NCI-H2227 (cell line): Measurements from ENCODE around the gene PDILT.

Experiments used
- DNase-seq: peaks from one replicate; lab custom pipeline; 2025; ENCODE audit not compliant: unreplicated experiment; lab: John Stamatoyannopoulos, UW

Gene PDILT

GRCh38 chr16:20409398-20410120 lies 5.0 kb upstream of the PDILT start, which contains the start of gene ACSM5:
Gene ACSM5 (plus strand): TSS chr16:20409534. CDS start chr16:20411485, 1,951 bp downstream.
- DNase-seq = no peak

- DNase-seq = no peak
Measured at GRCh38 chr16:20402651-20403050, 1.9 kb downstream of the PDILT start.

DNA sequence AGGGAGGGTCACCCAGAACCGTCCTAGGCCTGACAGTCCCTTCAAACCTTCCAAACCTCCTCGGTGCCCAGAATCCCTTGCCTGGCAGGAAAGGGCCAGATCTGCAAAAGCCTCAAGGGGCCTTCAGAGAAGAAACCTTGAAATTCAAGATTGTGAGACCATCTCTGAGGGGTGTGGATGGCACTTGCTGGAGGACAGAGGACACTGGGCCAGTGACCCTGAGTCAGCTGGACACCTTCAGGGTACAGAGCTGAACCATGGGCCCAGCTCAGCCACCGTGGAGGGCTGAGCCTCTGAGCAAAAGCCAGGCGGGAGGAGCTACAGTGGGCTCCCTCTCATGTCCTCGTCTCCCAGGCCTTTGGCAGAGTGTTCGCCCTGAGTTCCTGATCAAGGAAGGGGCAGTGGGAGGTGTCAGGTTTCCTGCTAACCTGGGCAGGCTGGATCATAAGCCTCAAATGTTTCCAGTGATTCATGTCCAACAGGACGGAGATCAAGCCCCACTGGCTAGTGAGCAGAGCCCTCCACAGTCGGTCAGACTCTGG lies 3.0 kb downstream of the PDILT start:
- DNase-seq = no peak

GRCh38 chr16:20401066-20401465 lies 3.5 kb downstream of the PDILT start:
- DNase-seq = no peak

- DNase-seq = no peak
Measured at GRCh38 chr16:20399185-20399584, 5.4 kb downstream of the PDILT start.

GRCh38 chr16:20398603-20399002 lies 5.9 kb downstream of the PDILT start:
- no peak for DNase-seq

DNA sequence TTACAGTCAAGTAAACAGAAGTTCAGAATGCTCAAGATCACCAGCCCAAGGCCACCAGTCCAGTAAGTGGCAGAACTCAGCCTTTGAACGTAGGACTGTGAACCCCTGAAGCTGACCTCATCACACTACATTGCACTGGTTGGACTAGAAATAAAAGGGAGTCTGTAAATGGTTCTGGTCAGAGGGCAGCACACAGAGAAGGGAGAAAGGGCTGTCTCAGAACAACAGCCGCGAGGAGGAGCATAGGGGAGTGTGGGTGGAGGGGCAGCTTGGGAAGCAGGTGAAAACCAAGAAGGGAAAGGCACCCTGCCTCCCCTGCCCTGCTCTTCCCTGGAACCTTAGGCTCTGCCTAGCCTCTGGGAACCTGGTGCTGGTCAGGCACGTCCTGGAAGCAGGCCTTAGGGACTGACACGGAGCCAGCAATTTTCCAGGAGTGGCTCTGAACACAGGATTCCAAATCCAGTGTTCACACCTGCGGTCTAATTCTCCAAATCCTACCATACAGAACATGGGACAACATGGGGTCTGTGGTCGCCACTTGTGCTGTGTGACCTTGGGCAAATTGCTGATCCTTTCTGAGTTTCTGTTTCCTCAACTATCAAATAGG lies 7.0 kb downstream of the PDILT start:
- no peak for DNase-seq

DNA sequence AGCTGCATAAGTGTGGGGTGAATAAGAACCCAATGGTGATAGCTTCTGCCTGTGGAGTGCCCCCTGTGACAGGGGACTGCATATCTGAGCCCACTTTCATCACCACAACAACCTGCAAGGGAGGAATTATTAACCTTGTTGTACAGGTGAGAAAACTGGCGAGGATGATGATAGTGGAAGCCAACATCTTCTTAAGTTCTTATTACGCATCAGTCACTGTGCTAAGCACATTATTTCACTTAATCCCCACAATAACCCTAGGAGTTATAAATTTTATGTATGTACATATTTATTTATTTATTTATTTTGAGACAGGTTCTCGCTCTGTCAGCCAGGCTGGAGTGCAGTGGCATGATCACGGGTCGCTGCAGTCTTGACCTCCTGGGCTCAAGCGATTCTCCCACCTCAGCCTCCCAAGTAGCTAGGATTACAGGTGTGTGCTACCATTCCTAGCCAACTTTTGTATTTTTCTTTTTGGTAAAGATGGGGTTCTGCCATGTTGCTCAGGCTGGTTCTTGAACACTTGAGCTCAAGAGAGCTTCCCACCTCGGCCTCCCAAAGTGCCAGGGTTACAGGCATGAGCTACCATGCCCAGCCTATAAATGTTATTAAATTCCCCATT lies 7.6 kb downstream of the PDILT start:
- DNase-seq = no peak

GRCh38 chr16:20395946-20396345 lies 8.6 kb downstream of the PDILT start:
- DNase-seq = no peak

GRCh38 chr16:20393801-20394577 lies 10.5 kb downstream of the PDILT start:
- no peak for DNase-seq

- no peak for DNase-seq
Measured at GRCh38 chr16:20391045-20391444, 13.5 kb downstream of the PDILT start.

DNA sequence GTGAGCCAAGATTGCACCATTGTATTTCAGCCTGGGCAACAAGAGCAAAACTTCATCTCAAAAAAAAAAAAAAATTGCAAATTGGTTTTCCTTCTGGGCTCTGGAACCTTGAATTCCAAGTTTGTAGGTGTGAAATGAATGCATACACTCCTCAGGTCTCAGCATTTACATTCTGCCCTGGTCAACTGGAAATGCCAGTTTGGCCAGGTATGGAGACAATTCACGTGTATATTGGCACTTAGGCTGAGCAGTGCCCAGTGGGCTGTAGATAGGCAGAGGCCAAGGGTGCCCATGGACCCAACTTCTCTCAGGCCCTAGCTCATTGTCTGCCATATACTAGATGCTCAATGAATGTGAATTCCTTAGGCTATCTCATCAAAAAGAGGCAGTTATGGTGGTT lies 15.7 kb downstream of the PDILT start:
- DNase-seq = no peak

- no peak for DNase-seq
Measured at GRCh38 chr16:20387978-20388377, 16.6 kb downstream of the PDILT start.

- peak; percentile 69 for DNase-seq
Measured at GRCh38 chr16:20385844-20386832, 18.4 kb downstream of the PDILT start.

- DNase-seq = peak; percentile 90
Measured at GRCh38 chr16:20383106-20384029, 21.2 kb downstream of the PDILT start.

DNA sequence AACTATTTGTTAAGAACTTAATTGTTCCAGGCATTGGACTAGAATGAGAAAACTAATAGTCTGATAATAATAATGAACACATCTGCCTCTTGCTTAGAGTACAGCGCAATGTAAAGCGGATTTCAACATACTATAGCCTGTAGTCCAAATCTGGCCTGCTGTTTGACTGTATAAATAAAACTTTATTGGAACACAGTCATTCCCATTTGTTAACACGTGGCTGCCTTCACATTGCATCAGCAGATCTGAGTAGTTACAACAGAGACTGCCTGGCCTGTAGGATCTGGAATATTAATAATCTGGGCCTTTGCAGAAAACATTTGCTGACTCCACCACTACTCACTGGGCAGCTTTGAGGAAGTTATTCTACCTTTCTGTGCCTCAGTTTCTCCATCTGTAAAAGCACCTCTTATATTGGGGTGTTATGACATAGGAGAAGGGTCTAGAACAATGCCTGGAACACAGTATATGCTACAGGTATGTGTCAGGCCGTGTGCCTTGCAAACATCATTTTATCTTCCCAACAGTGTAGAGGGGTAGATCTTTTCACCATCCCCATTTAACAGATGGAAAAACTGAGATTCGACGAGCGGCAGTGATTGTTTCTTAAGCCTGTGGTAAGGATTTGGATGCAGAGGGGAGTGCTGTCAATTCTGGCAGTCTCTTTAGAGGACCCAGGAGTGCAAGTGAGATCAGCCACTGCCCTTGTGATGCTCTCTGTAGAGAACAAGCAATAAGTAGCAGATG lies 22.2 kb downstream of the PDILT start:
- DNase-seq = no peak

- DNase-seq = no peak
Measured at GRCh38 chr16:20380782-20381181, 23.8 kb downstream of the PDILT start.

DNA sequence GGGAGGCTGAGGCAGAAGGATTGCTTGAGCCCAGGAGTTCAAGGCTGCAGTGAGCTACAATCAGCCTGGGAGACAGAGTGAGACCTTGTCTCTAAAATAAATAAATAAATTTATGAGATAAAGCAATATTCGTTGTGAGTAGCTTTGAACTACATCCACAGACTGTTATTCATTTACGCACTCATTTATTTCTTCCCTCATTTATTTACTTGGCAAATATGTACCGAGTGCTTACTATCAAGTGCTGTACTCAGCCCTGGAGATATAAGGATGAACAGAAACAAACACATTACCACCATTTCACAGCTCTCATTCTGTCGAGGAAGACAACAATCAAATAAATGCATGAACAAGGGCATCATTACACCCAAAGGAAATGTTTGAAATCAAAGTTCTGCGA lies 27.4 kb downstream of the PDILT start:
- DNase-seq = no peak
